ENCODE results near the gene DENND2C. TPM values are rescaled to one million over a fixed set of nuclear protein-coding genes. Genes with fewer than 3 reads are reported as not detected.

DENND2C gene
- total and polyA plus RNA-seq, 4 donors: 1.3 to 5.6 (median 3.4) TPM

DNA sequence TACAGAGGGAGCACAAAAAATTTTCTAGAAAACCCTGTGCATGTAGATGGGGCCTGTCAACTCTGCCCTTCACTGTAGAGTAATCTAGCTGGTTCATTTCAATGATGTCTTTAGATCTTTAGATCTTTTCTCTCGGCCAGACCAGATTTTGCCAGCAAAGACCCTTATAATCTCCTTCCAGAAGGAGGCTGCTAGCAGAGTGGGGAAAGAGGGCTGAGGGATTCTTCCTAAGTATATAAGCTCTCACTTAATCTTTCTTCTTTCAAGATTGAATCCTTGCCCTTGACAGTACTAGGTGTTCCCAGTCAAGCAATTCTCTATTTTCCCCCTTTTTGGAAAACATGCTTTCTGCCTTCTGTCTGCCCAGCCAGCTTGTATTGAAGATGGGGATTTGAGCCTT is 122.8 kb downstream of the DENND2C start:
- no peak overlapping the region for H3K9ac ChIP-seq (ENCODE audit: low read depth in 1 of 2, low read length in 2 of 2)
- no peak overlapping the region for H3K4me3 ChIP-seq (ENCODE audit: low read depth in 1 of 3, low read length in 3 of 3)
- no peak for TF ChIP-seq YY1 (IDR thresholded peaks at IDR 0.05)
- TF ChIP-seq, protein P1, sequence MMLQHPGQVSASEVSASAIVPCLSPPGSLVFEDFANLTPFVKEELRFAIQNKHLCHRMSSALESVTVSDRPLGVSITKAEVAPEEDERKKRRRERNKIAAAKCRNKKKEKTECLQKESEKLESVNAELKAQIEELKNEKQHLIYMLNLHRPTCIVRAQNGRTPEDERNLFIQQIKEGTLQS (IDR thresholded peaks at IDR 0.05): no peak
- TF ChIP-seq TAF1 (conservative IDR thresholded peaks at IDR 0.05): no peak
- no peak for TF ChIP-seq HNF4A (conservative IDR thresholded peaks at IDR 0.05)
- TF ChIP-seq JUND (IDR thresholded peaks at IDR 0.05): no peak
- TF ChIP-seq SP1 (IDR thresholded peaks at IDR 0.05): no peak
- TF ChIP-seq RXRA (IDR thresholded peaks at IDR 0.05): no peak
- no peak for TF ChIP-seq FOXA2 (IDR thresholded peaks at IDR 0.05)
- TF ChIP-seq, protein P2, sequence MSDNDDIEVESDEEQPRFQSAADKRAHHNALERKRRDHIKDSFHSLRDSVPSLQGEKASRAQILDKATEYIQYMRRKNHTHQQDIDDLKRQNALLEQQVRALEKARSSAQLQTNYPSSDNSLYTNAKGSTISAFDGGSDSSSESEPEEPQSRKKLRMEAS (IDR thresholded peaks at IDR 0.05): no peak
- no peak for TF ChIP-seq FOXA1 (IDR thresholded peaks at IDR 0.05)
- TF ChIP-seq NR2F2 (IDR thresholded peaks at IDR 0.05): no peak
- TF ChIP-seq, protein P3, sequence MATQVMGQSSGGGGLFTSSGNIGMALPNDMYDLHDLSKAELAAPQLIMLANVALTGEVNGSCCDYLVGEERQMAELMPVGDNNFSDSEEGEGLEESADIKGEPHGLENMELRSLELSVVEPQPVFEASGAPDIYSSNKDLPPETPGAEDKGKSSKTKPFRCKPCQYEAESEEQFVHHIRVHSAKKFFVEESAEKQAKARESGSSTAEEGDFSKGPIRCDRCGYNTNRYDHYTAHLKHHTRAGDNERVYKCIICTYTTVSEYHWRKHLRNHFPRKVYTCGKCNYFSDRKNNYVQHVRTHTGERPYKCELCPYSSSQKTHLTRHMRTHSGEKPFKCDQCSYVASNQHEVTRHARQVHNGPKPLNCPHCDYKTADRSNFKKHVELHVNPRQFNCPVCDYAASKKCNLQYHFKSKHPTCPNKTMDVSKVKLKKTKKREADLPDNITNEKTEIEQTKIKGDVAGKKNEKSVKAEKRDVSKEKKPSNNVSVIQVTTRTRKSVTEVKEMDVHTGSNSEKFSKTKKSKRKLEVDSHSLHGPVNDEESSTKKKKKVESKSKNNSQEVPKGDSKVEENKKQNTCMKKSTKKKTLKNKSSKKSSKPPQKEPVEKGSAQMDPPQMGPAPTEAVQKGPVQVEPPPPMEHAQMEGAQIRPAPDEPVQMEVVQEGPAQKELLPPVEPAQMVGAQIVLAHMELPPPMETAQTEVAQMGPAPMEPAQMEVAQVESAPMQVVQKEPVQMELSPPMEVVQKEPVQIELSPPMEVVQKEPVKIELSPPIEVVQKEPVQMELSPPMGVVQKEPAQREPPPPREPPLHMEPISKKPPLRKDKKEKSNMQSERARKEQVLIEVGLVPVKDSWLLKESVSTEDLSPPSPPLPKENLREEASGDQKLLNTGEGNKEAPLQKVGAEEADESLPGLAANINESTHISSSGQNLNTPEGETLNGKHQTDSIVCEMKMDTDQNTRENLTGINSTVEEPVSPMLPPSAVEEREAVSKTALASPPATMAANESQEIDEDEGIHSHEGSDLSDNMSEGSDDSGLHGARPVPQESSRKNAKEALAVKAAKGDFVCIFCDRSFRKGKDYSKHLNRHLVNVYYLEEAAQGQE (IDR thresholded peaks at IDR 0.05): no peak
- TF ChIP-seq, protein P4, sequence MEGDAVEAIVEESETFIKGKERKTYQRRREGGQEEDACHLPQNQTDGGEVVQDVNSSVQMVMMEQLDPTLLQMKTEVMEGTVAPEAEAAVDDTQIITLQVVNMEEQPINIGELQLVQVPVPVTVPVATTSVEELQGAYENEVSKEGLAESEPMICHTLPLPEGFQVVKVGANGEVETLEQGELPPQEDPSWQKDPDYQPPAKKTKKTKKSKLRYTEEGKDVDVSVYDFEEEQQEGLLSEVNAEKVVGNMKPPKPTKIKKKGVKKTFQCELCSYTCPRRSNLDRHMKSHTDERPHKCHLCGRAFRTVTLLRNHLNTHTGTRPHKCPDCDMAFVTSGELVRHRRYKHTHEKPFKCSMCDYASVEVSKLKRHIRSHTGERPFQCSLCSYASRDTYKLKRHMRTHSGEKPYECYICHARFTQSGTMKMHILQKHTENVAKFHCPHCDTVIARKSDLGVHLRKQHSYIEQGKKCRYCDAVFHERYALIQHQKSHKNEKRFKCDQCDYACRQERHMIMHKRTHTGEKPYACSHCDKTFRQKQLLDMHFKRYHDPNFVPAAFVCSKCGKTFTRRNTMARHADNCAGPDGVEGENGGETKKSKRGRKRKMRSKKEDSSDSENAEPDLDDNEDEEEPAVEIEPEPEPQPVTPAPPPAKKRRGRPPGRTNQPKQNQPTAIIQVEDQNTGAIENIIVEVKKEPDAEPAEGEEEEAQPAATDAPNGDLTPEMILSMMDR (IDR thresholded peaks at IDR 0.05; ENCODE audit: low read depth, low read length, missing input control): no peak
- no peak for TF ChIP-seq RAD21 (IDR thresholded peaks at IDR 0.05)
- no peak for TF ChIP-seq GABPA (IDR thresholded peaks at IDR 0.05 in 1 of 2, conservative IDR thresholded peaks at IDR 0.05 in 1 of 2)
- TF ChIP-seq EGR1 (IDR thresholded peaks at IDR 0.05; ENCODE audit: low read depth in 2 of 2): no peak
- 94% methylated on average over 1 of the region's 1 CpG for WGBS
- H3K27me3 ChIP-seq (ENCODE audit: control insufficient read depth in 4 of 4, insufficient read depth in 4 of 4, low read length in 3 of 4): no peaks in the 10 kb centered on the region
- H3K9me3 ChIP-seq (ENCODE audit: control insufficient read depth in 4 of 4, low read length in 3 of 4): no peaks in the 10 kb centered on the region
- no peak for DNase-seq (ENCODE audit: low spot score)
- no peak overlapping the region for H3K27ac ChIP-seq (ENCODE audit: low read depth in 1 of 2, low read length in 2 of 2)
- H3K36me3 ChIP-seq (ENCODE audit: control insufficient read depth in 4 of 4, insufficient read depth in 3 of 4, low read depth in 1 of 4, low read length in 3 of 4): no peaks in the 10 kb centered on the region
- H3K4me1 ChIP-seq (ENCODE audit: control insufficient read depth in 4 of 4, insufficient read depth in 4 of 4, low read length in 3 of 4): no peaks in the 10 kb centered on the region

DNA sequence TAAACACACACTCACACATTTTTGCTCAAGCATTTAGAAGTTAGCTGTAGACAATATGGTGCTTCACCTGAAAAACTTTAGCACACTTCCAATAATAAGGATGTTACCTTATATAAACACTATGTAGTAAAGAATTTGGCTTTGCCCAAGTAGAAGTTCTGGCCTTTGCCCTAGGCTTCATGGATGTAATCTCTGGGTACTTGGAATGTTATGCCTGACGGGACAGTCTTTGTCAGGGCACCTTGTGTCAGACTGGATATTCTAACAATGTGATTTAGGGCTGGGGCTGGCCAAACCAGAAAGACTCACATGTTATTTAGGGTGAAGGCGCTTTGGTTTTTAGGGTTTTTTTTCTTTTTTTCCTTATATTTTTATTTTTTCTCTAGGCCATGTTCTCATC is 124.1 kb downstream of the DENND2C start:
- no peak overlapping the region for H3K9ac ChIP-seq (ENCODE audit: low read depth in 1 of 2, low read length in 2 of 2)
- no peak for DNase-seq (ENCODE audit: low spot score)
- no peak overlapping the region for H3K4me3 ChIP-seq (ENCODE audit: low read depth in 1 of 3, low read length in 3 of 3)
- no peak for TF ChIP-seq FOXA2 (IDR thresholded peaks at IDR 0.05)
- TF ChIP-seq, protein P5, sequence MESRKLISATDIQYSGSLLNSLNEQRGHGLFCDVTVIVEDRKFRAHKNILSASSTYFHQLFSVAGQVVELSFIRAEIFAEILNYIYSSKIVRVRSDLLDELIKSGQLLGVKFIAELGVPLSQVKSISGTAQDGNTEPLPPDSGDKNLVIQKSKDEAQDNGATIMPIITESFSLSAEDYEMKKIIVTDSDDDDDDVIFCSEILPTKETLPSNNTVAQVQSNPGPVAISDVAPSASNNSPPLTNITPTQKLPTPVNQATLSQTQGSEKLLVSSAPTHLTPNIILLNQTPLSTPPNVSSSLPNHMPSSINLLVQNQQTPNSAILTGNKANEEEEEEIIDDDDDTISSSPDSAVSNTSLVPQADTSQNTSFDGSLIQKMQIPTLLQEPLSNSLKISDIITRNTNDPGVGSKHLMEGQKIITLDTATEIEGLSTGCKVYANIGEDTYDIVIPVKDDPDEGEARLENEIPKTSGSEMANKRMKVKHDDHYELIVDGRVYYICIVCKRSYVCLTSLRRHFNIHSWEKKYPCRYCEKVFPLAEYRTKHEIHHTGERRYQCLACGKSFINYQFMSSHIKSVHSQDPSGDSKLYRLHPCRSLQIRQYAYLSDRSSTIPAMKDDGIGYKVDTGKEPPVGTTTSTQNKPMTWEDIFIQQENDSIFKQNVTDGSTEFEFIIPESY (IDR thresholded peaks at IDR 0.05): no peak
- no peak for TF ChIP-seq EGR1 (IDR thresholded peaks at IDR 0.05; ENCODE audit: low read depth in 2 of 2)
- no peak for TF ChIP-seq TAF1 (conservative IDR thresholded peaks at IDR 0.05)
- no peak for TF ChIP-seq SP1 (IDR thresholded peaks at IDR 0.05)
- no peak for TF ChIP-seq JUND (IDR thresholded peaks at IDR 0.05)
- no peak for TF ChIP-seq FOXA1 (IDR thresholded peaks at IDR 0.05)
- TF ChIP-seq, protein P2 (IDR thresholded peaks at IDR 0.05): no peak
- TF ChIP-seq, protein P4 (IDR thresholded peaks at IDR 0.05; ENCODE audit: low read depth, low read length, missing input control): no peak
- no peak for TF ChIP-seq HNF4A (conservative IDR thresholded peaks at IDR 0.05)
- WGBS: 92% methylated on average over 2 of the region's 2 CpGs
- no peaks in the 10 kb centered on the region for H3K36me3 ChIP-seq (ENCODE audit: control insufficient read depth in 4 of 4, insufficient read depth in 3 of 4, low read depth in 1 of 4, low read length in 3 of 4)
- no peak overlapping the region for H3K27ac ChIP-seq (ENCODE audit: low read depth in 1 of 2, low read length in 2 of 2)
- H3K4me1 ChIP-seq (ENCODE audit: control insufficient read depth in 4 of 4, insufficient read depth in 4 of 4, low read length in 3 of 4): no peaks in the 10 kb centered on the region
- no peaks in the 10 kb centered on the region for H3K27me3 ChIP-seq (ENCODE audit: control insufficient read depth in 4 of 4, insufficient read depth in 4 of 4, low read length in 3 of 4)
- H3K9me3 ChIP-seq (ENCODE audit: control insufficient read depth in 4 of 4, low read length in 3 of 4): no peaks in the 10 kb centered on the region

Data from liver (tissue), 9 donors.